GM19328 (cell line): ENCODE data around the gene TSC2.
A peak's percentile ranks its signal among the peaks of the same experiment; 100 is the strongest.
"Not testable (repeated sequence)": the region's sequence is repeated elsewhere in the genome, so short reads cannot be mapped to it uniquely, and the experiment has no call there.

Experiments used
- ATAC-seq: cut with Tn5 transposase; IDR thresholded peaks from one replicate; pipeline ENCODE4 v1.9.1; 2021; ENCODE audit warnings: mild to moderate bottlenecking, moderate library complexity; ENCODE audit not compliant: unreplicated experiment

The TSC2 gene

DNA sequence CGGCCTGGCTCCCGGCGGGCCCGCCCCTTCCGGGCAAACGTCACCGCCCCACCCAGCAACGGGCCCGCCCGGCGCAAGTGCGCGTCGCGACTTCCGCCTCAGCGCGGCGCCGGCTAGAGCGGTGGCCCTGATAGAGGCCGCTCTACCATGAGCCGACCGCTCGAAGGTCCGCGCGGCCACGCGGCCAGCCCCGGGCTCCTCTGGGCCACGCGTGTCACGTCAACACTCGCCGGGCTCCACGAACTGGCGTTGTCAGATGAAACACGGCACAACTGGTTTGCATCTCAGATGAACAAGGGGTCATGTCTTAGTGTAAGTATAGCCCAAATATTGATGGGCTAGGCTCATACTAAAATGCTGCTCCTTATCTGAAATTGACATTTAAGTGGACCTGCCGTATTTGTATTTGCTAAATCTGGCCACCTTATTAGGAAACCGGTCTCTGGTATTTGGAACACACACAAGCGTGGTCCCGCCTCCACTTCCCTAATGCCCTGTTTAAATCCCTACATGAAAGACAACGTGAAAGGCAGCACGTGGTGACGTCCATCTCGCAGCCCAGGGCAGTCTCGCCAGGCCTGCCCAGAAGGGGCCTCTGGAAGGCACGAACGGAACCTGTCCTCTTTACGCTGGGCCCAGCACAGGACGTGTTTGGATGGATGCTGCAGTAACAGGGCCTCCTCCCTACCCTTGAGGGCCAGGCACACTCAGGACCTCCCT is 37.8 kb upstream of the TSC2 start, which contains the start of gene ZNF598:
TSS of gene ZNF598 (minus strand) at position 31 of the 720 bp plus-strand sequence.
- ATAC-seq = peak; percentile 67

DNA sequence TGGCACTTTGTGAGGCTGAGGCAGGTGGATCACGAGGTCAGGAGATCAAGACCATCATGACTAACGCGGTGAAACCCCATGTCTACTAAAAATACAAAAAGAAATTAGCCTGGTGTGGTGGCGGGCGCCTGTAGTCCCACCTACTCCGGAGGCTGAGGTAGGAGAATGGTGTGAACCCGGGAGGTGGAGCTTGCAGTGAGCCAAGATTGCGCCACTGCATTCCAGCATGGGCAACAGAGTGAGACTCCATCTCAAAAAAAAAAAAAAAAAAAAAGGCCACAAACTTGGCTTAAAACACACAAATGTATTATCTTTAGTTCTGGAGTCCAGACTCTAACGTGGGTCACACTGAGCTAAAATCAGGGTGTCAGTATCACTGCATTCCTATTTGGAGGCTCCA is 36.1 kb upstream of the TSC2 start:
- ATAC-seq = not testable (repeated sequence)

DNA sequence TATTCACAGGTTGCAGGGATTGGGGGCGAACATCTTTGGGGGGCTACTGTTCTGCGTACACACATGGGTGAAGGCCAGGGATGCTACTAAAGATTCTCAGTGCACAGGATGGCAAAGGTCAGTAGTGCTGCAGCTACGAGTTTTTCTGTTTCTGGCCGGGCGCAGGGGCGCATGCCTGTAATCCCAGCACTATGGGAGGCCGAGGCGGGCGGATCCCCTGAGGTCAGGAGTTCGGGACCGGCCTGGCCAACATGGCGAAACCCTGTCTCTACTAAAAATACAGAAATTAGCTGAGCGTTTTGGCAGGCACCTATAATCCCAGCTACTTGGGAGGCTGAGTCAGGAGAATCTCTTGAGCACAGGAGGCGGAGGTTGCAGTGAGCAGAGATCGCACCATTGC is 34.3 kb upstream of the TSC2 start:
- ATAC-seq = no peak

- no peak for ATAC-seq
These were observed 32.5 kb upstream of the TSC2 start for GRCh38 chr16:2015117-2015946.

DNA sequence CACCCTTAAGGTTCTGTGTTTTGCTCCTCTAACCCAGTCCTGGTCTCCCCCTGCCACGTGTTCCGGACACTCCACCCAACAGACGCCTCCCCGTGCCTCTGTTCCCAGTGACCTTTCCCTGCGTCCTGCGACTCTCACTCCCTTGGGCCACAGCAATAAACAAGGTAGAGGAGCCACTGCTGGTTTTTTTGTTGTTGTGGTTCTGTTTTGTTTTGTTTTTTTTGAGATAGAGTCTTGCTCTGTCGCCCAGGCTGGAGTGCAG is 31.9 kb upstream of the TSC2 start:
- no peak for ATAC-seq

DNA sequence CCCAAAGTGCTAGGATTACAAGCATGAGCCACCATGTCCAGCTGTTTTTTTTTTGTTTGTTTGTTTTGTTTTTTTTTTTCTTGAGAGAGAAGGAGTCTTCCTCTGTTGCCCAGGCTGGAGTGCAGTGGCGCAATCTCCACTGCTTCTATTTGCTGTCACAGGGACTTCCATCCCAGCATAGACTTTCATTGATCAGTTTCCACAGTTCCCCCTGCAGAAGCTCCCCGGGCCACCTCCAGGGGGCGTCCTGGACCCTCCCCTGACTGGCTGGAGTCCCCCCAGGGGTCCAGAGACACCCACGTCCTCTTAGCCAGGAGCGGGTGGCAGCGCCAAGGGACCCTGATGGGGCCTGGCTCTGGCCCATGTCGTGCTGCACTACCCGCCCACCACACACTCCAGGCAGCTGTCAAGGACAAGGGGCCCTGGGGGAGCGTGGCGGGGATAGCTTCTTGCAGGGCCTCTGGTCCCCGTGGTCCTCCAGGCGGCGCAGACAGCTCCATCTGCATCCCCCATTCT is 31.3 kb upstream of the TSC2 start:
- ATAC-seq = no peak

DNA sequence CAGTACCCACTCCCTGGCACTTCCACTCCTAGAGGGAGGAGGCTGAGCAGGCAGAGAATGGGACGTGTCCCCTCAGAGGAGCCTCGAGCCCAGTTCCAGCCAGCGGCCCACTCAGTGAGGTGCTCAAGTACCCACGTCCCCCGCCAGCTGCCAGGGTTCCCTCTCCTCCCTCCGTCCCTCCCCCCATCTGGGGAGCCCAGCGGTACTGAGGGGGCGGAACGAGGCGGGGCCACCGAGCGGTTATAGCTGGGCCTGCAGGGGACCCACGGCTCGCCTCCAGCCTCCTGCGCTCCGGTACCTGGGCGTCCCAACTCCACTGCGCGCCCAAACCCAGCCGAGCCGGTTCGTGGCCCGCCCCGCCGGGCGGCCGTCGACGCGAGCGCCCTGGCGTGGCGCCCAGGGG is 28.3 kb upstream of the TSC2 start, which contains the start of gene NPW:
TSS of gene NPW (plus strand) at position 268 of the 403 bp plus-strand sequence.
- no peak for ATAC-seq

GRCh38 chr16:2019921-2020831 is 27.6 kb upstream of the TSC2 start:
- no peak for ATAC-seq

- no peak for ATAC-seq
These were observed 25.1 kb upstream of the TSC2 start for GRCh38 chr16:2022723-2023091.

DNA sequence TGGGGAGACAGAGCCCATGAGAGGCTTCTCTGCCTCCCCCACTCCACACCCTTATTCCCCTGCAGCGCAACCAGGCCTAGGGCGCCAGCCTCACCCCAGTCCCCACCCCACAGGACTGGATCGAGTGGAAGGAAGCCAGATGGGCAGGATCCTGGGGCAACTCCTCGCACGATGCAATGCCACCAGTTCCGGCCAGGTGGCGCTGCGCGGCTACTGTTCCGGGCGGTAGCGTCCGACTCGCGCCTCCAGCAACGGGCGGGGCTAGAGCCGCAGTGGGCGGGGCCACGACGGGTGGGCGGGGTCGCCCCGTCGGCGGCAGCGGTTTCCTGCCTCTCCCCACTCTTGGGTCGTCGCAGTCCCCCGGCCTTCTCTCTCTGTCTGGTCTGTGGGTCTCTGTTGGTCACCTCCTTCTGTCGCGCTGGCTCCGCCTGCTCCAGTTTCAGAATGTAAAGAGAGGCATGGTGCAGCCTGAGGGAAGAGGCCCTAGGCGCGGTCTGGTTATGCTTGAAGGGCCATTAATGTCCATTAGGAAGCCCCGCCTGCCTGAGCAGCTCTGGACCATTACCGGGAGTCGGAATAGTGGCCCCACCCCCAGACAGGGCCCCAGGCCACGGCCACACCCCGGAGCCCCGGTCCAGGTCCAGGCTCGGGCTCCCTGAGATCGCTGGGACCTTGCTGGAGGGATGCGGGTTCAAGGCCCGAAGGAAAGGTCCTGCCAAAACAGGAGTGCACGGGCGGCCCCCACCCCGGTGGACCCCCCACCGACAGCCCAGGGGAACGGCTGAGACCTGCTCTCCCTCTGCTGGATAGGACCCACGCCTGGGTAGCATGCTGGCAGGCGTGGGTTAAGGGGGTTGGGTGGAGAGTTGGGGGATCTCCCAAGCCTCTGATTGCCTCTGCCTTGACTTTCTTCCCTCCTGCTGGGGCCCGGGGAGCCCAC is 24.4 kb upstream of the TSC2 start:
- peak; percentile 78 for ATAC-seq

DNA sequence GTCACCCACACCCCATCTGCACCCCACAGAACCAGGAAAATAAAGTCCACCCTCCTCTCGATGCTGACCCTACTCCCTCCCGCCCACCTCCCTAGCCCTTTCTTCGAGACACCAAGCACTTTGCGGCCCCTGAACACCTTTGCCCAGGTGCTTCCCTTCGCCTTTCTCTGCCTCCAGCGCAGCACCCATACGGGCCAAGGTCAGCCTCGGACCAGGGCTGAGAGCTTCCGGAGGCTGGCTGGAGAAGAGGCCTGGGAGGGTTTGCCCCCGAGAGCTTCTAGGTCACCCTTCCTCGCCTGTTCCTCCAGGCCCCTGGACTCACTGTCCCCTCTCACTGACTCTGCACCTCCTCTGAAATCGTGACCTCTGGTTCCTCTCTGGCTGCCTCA is 23.8 kb upstream of the TSC2 start:
- no peak for ATAC-seq

DNA sequence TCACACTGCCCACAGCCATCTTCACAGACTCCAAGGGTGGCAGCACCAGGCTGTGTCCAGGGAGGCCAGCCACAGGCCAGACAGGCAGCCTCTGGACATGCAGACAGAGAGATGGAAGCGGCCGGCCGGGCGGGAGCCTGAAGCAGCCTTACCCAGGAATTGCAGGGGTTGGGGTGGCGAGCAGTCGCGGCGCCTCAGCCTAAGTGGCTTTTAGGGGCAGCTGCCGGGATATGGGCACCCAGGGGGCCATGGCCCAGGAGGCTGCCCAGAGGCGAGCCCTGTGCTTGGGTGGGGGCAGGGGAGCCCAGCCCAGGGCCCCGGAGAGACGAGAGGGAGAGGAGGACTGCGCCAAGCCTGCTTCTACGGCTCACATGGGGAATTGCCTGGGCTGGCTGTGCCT is 22.5 kb upstream of the TSC2 start:
- no peak for ATAC-seq

GRCh38 chr16:2025878-2026460 is 21.8 kb upstream of the TSC2 start:
- ATAC-seq = no peak

- ATAC-seq = no peak
These were observed 21.2 kb upstream of the TSC2 start, which contains the start of gene NHERF2 for GRCh38 chr16:2026461-2027023. TSS of gene NHERF2 (plus strand) at chr16:2026902. CDS start at chr16:2027006, 104 bp downstream.

GRCh38 chr16:2027024-2028010 is 20.5 kb upstream of the TSC2 start:
- no peak for ATAC-seq

DNA sequence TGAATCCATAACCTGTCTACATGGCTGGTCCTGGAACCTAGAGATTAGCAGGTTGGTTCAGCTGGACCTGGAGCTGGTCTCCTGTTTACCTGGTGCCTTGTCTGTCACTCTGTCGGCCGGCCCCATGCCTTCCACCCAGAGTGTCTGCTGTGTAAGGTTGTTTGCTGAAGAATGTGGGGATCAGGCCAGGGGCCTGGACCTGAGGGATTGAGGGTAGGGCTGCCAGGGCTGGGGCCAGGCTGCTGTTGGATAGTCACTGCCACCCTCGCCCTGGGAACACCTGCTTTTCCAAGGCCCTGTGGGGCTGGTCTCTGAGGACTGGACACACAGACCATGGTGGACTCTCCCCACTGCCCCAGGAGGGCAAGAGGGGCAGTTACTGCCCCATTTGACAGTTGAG is 19.6 kb upstream of the TSC2 start:
- ATAC-seq = no peak

- ATAC-seq = no peak
These were observed 19.1 kb upstream of the TSC2 start for GRCh38 chr16:2028620-2029220.

GRCh38 chr16:2029350-2029749 is 18.4 kb upstream of the TSC2 start:
- no peak for ATAC-seq
